Liver (tissue), 9 donors: ENCODE measurements around the gene CD81. TPM values are rescaled to one million over a fixed set of nuclear protein-coding genes. Genes with fewer than 3 reads are reported as not detected.

Source experiments
- DNase-seq: peaks from one replicate; pipeline ENCODE4 v3.0.0-alpha.2; 2017; ENCODE audit warnings: low spot score
- H3K27ac ChIP-seq, 2 donors: one replicate each; pipeline ENCODE4 v1.7.0; 2013; ENCODE audit warnings: inconsistent platforms in 2 of 2, low read length in 2 of 2, control low read depth in 1 of 2, low read depth in 1 of 2, mild to moderate bottlenecking in 1 of 2
- H3K27me3 ChIP-seq, 4 donors: one replicate each; pipeline versions ENCODE4 v1.6.1 to v1.7.0; 2013; ENCODE audit warnings: low read length in 3 of 4, inconsistent platforms in 1 of 4, mild to moderate bottlenecking in 1 of 4, moderate library complexity in 1 of 4; ENCODE audit not compliant: control insufficient read depth in 4 of 4, insufficient read depth in 4 of 4
- H3K36me3 ChIP-seq, 4 donors: one replicate each; pipeline versions ENCODE4 v1.6.1 to v1.7.0; 2013; ENCODE audit warnings: low read length in 3 of 4, mild to moderate bottlenecking in 3 of 4, low read depth in 1 of 4, moderate library complexity in 1 of 4; ENCODE audit not compliant: control insufficient read depth in 4 of 4, insufficient read depth in 3 of 4
- H3K4me1 ChIP-seq, 4 donors: one replicate each; pipeline versions ENCODE4 v1.6.1 to v1.7.0; 2013; ENCODE audit warnings: low read length in 3 of 4, mild to moderate bottlenecking in 3 of 4, moderate library complexity in 1 of 4; ENCODE audit not compliant: control insufficient read depth in 4 of 4, insufficient read depth in 4 of 4
- H3K4me3 ChIP-seq, 3 donors: one replicate each; pipeline versions ENCODE4 v1.6.1 to v1.7.0; 2013; ENCODE audit warnings: low read length in 3 of 3, control low read depth in 1 of 3, low read depth in 1 of 3, mild to moderate bottlenecking in 1 of 3
- H3K9ac ChIP-seq, 2 donors: one replicate each; pipeline ENCODE4 v1.7.0; 2013; ENCODE audit warnings: low read length in 2 of 2, mild to moderate bottlenecking in 2 of 2, moderate library complexity in 2 of 2, control low read depth in 1 of 2, low read depth in 1 of 2
- H3K9me3 ChIP-seq, 4 donors: one replicate each; pipeline versions ENCODE4 v1.6.1 to v1.7.0; 2013; ENCODE audit warnings: low read length in 3 of 4; ENCODE audit not compliant: control insufficient read depth in 4 of 4
- FOXA1 ChIP-seq: IDR thresholded peaks from 2 replicates; pipeline ENCODE4 v1.6.1; 2016; ENCODE audit warnings: antibody characterized with exemption
- HNF4G ChIP-seq: IDR thresholded peaks from 2 replicates; pipeline ENCODE4 v1.6.1; 2016; ENCODE audit warnings: antibody characterized with exemption
- JUND ChIP-seq, 2 donors: IDR thresholded peaks; 2 replicates each; pipeline ENCODE4 v1.6.1; 2016; ENCODE audit warnings: antibody characterized with exemption in 2 of 2
- NR2F2 ChIP-seq: IDR thresholded peaks from 2 replicates; pipeline ENCODE4 v1.6.1; 2016; ENCODE audit warnings: antibody characterized with exemption
- RAD21 ChIP-seq, 2 donors: IDR thresholded peaks; 2 replicates each; pipeline ENCODE4 v1.6.1; 2016; ENCODE audit warnings: antibody characterized with exemption in 2 of 2, mild to moderate bottlenecking in 2 of 2
- REST ChIP-seq: IDR thresholded peaks from 2 replicates; pipeline ENCODE4 v1.6.1; 2016; ENCODE audit warnings: antibody characterized with exemption, mild to moderate bottlenecking
- RXRA ChIP-seq, 2 donors: IDR thresholded peaks; 2 replicates each; pipeline ENCODE4 v1.6.1; 2017 to 2018; ENCODE audit warnings: antibody characterized with exemption in 2 of 2, mild to moderate bottlenecking in 1 of 2
- SP1 ChIP-seq: IDR thresholded peaks from 2 replicates; pipeline ENCODE4 v1.6.1; 2018; ENCODE audit warnings: antibody characterized with exemption, mild to moderate bottlenecking
- YY1 ChIP-seq: IDR thresholded peaks from 2 replicates; pipeline ENCODE4 v1.6.1; 2016; ENCODE audit warnings: antibody characterized with exemption, mild to moderate bottlenecking
- WGBS: extraction: QIAGEN DNeasy Blood & Tissue Kit; methylation state at CpG from one replicate; pipeline ENCODE4 v1.1.7; 2013; 5-methylcytosine and 5-hydroxymethylcytosine counted together
- polyA plus RNA-seq, 2 donors: library from polyadenylated mRNA; stranded (reverse) in 1 of 2; unstranded in 1 of 2; fragments of 200-250 nt in 1 of 2; fragments of >200 nt in 1 of 2; fragmentation: Nextera tagmentation in 1 of 2; extraction: Ambion mirVana in 1 of 2; gene quantifications; one replicate each; pipeline versions ENCODE4 v1.2.1 to v1.2.3, GENCODE V29; 2013 to 2015
- total RNA-seq, 2 donors: library from RNA; depleted of rRNA; stranded (reverse); fragments of >200 nt; gene quantifications; one replicate each; pipeline ENCODE4 v1.2.3, GENCODE V29; 2014
- TF ChIP-seq, protein P1 (sequence below): IDR thresholded peaks from 2 replicates; pipeline ENCODE4 v1.6.1; 2016; ENCODE audit warnings: antibody characterized with exemption
- TF ChIP-seq, protein P2 (sequence below): fragments of 150-350 bp; IDR thresholded peaks from 2 replicates; pipeline ENCODE4 v1.5.1; 2017; ENCODE audit warnings: improper control_type of control experiment, low read depth, low read length; ENCODE audit not compliant: missing input control
- TF ChIP-seq, protein P3 (sequence below): IDR thresholded peaks from 2 replicates; pipeline ENCODE4 v1.6.1; 2016; ENCODE audit warnings: antibody characterized with exemption
- TF ChIP-seq, protein P4 (sequence below): IDR thresholded peaks from 2 replicates; pipeline ENCODE4 v1.6.1; 2016; ENCODE audit warnings: antibody characterized with exemption
- donor health status: healthy.
- donor health status: healthy.
- donor health status: healthy.
- donor health status: healthy.
- donor health status: healthy.

The CD81 gene
- total and polyA plus RNA-seq, 4 donors: 76.9 to 712 (median 164) TPM

DNA sequence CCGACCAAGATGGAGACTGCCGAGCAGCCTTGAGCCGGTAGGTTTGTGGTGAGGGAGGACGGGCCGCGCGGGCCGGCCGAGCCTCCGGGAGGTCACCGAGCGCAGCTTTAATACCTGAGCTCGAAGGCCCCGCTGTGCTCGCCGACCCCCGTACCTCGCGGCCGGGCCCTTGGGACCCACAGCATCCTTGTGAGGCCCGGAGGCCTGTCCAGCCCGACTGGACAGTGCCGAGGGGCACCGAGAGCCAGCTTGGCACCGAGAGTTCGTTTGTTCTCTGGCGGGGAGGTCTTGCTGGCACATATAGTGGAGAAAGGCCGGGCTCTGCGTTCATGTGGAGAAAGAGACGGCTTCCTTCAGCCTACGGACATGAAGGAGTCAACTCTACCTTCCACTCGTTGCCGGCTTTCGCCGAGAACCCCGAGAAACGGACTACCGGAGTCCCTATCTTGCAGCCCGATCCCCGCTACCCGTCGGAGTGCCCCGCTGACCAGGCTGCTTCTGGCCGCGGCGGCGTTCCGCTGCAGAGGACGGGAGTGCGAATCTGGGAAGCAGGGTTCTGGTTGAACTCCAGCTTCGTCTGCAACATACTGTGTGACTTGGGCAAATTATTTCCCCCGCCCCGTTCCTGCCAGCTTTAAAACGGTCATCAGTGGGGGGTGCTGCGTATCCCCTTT is 23.8 kb downstream of the CD81 start:
- DNase-seq: no peak
- Histone ChIP-seq H3K4me3 (peak overlapping the region; percentile 91 to 100 (median 98)), H3K9me3 (no peaks in the 10 kb centered on the region), H3K4me1 (peaks cover 5 to 53% (median 43%) of the 10 kb centered on the region in 4 donors), H3K27me3 (no peaks in the 10 kb centered on the region), H3K27ac (peak overlapping the region; percentile 54 to 73), H3K36me3 (peaks cover 11 to 36% (median 13%) of the 10 kb centered on the region in 4 donors), H3K9ac (peak overlapping the region; percentile 79 to 95)
- WGBS: under 1% methylated on average over 55 of the region's 55 CpGs
- TF ChIP-seq YY1: peak; percentile 36
- TF ChIP-seq, protein P1, sequence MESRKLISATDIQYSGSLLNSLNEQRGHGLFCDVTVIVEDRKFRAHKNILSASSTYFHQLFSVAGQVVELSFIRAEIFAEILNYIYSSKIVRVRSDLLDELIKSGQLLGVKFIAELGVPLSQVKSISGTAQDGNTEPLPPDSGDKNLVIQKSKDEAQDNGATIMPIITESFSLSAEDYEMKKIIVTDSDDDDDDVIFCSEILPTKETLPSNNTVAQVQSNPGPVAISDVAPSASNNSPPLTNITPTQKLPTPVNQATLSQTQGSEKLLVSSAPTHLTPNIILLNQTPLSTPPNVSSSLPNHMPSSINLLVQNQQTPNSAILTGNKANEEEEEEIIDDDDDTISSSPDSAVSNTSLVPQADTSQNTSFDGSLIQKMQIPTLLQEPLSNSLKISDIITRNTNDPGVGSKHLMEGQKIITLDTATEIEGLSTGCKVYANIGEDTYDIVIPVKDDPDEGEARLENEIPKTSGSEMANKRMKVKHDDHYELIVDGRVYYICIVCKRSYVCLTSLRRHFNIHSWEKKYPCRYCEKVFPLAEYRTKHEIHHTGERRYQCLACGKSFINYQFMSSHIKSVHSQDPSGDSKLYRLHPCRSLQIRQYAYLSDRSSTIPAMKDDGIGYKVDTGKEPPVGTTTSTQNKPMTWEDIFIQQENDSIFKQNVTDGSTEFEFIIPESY: no peak

GRCh38 chr11:2401436-2401984 is 24.4 kb downstream of the CD81 start:
- 38% methylated on average over 12 of the region's 12 CpGs for WGBS
- no peaks in the 10 kb centered on the region for H3K27me3 ChIP-seq
- TF ChIP-seq, protein P2, sequence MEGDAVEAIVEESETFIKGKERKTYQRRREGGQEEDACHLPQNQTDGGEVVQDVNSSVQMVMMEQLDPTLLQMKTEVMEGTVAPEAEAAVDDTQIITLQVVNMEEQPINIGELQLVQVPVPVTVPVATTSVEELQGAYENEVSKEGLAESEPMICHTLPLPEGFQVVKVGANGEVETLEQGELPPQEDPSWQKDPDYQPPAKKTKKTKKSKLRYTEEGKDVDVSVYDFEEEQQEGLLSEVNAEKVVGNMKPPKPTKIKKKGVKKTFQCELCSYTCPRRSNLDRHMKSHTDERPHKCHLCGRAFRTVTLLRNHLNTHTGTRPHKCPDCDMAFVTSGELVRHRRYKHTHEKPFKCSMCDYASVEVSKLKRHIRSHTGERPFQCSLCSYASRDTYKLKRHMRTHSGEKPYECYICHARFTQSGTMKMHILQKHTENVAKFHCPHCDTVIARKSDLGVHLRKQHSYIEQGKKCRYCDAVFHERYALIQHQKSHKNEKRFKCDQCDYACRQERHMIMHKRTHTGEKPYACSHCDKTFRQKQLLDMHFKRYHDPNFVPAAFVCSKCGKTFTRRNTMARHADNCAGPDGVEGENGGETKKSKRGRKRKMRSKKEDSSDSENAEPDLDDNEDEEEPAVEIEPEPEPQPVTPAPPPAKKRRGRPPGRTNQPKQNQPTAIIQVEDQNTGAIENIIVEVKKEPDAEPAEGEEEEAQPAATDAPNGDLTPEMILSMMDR: no peak
- no peak for TF ChIP-seq HNF4G
- TF ChIP-seq, protein P3, sequence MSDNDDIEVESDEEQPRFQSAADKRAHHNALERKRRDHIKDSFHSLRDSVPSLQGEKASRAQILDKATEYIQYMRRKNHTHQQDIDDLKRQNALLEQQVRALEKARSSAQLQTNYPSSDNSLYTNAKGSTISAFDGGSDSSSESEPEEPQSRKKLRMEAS: no peak
- TF ChIP-seq RXRA (IDR thresholded peaks at IDR 0.05): no peak
- TF ChIP-seq JUND (IDR thresholded peaks at IDR 0.05): no peak
- no peak for TF ChIP-seq SP1
- TF ChIP-seq REST: no peak
- no peak for TF ChIP-seq RAD21 (IDR thresholded peaks at IDR 0.05)
- TF ChIP-seq YY1: no peak
- no peak for TF ChIP-seq NR2F2
- TF ChIP-seq, protein P4, sequence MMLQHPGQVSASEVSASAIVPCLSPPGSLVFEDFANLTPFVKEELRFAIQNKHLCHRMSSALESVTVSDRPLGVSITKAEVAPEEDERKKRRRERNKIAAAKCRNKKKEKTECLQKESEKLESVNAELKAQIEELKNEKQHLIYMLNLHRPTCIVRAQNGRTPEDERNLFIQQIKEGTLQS: no peak
- no peak for TF ChIP-seq FOXA1
- H3K4me1 ChIP-seq: peaks cover 5 to 47% (median 40%) of the 10 kb centered on the region in 4 donors
- H3K4me3 ChIP-seq: peak overlapping the region; percentile 91 to 100 (median 98)
- peak overlapping the region in 1 of 2 donors; percentile 54 for H3K27ac ChIP-seq
- peak overlapping the region; percentile 79 to 95 for H3K9ac ChIP-seq
- H3K9me3 ChIP-seq: no peaks in the 10 kb centered on the region
- peaks cover 8 to 30% (median 11%) of the 10 kb centered on the region in 4 donors for H3K36me3 ChIP-seq
- no peak for DNase-seq
